Activated CD8-positive, alpha-beta T cell treated with anti-CD3 and anti-CD28 coated beads, Interleukin-2, amount 10 ng/mL, durations not matched to agents 7 days and 5 days (primary cell): ENCODE data around the gene ADA. TPM values are rescaled to one million over a fixed set of nuclear protein-coding genes. Genes with fewer than 3 reads are reported as not detected.
"Not testable (repeated sequence)": the region's sequence is repeated elsewhere in the genome, so short reads cannot be mapped to it uniquely, and the experiment has no call there.

Source experiments
- ATAC-seq: fragments of 150-1000 bp; cut with Tn5 transposase; one replicate; pipeline ENCODE4 v1.10.0; 2021; ENCODE audit warnings: moderate library complexity
- CTCF ChIA-PET: fragments of 350-600 bp; sonication (Branson Sonifier 250); formaldehyde crosslinking; loops from one replicate; lab custom pipeline; 2021; ENCODE audit warnings: antibody characterized with exemption; lab: Charles Lee
- POLR2A ChIA-PET: fragments of 350-600 bp; sonication (Branson Sonifier 250); formaldehyde crosslinking; loops from one replicate; lab custom pipeline; 2021; ENCODE audit warnings: antibody characterized with exemption; lab: Charles Lee
- DNase-seq: peaks from one replicate; pipeline ENCODE4 v3.0.0-alpha.2; 2020
- H3K27ac Mint-ChIP-seq: one replicate; pipeline ENCODE4 v1.8.0; 2021; ENCODE audit warnings: mild to moderate bottlenecking, mixed read lengths
- H3K27me3 Mint-ChIP-seq: one replicate; pipeline ENCODE4 v1.8.0; 2021; ENCODE audit warnings: low read depth, mixed read lengths
- H3K36me3 Mint-ChIP-seq: one replicate; pipeline ENCODE4 v1.8.0; 2021; ENCODE audit warnings: low read depth, mixed read lengths
- H3K4me1 Mint-ChIP-seq: one replicate; pipeline ENCODE4 v1.8.0; 2021; ENCODE audit warnings: low read depth, mixed read lengths
- H3K4me3 Mint-ChIP-seq: one replicate; pipeline ENCODE4 v1.8.0; 2021; ENCODE audit warnings: mild to moderate bottlenecking, mixed read lengths
- H3K9me3 Mint-ChIP-seq: one replicate; pipeline ENCODE4 v1.8.0; 2022; ENCODE audit warnings: mixed read lengths; ENCODE audit not compliant: insufficient read depth
- total RNA-seq, 2 experiments: library from RNA; stranded (reverse); gene quantifications; one replicate each; pipeline ENCODE4 v1.2.3, GENCODE V29; 2021

ADA gene
- 100 to 1,000 TPM; 110 to 112 TPM for total RNA-seq

DNA sequence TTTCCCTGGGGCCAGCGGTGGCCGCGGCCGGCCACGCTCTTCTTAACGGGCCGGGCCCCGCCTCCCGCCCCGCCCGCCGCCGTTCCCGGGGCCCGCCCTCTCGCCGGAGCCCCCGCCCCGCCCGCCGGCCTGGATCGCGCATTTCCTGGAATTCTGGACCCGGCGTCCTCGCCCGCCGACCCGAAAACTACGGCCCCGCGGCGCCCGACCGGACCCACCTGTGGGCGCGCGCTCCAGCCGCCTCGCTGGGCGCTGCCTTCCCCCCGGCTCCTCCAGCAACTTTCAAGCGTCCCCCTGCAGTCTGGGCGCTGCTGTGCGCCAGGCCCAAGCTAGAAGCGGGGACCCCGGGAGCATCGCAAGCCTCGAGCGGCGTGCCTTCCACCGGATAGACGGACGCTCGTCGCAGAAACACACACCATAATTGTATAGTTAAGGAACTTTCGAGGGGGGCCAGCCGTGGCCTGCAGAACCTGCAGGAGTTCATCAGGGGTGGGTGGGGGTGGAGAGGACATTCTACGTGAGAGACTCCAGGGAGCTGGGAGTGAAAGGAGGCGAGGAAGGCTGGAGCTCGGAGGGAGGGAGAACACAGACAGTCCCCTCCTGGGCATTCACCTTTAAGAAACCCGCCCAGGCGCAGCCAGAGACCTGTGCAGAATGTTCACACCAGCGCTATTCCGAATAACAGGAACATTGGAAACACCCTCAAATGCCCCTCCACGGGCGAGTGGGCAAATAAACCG is at the start of gene ADA:
ADA (minus strand) TSS at position 16 of the 740 bp plus-strand sequence. CDS start 92 bp downstream, outside the sequence.
- CTCF ChIA-PET, result interaction anchor here (1.1 to 11.1 kb wide), 3 partner anchors 16 to 32 kb away, joined by 3 to 150 read pairs (median 3); no protein-coding TSS in a partner anchor
- peaks cover 53% of the 10 kb centered on the region for H3K4me1 Mint-ChIP-seq
- DNase-seq, result peak; percentile 67

DNA sequence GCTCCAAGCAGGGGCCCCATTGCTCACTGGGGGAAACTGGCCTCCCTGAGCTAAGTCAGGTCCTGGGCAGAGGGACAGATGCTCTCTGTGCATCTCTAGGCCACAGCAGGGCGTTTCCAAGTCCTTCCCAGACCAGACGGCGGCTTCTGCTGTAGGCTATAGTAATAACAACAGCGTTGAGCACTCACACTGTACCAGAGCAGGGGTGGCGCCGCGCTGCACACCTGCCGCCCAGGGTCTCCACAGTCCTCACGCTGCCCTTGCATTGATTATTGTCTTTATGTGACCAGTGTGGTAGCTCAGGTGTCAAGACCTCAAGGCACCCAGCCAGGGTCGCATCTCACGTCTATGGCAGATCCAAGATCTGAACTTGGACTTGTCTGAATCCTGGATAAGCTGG is 48.8 kb upstream of the ADA start:
- no peak for ATAC-seq
- no peak overlapping the region for H3K27ac Mint-ChIP-seq
- no peak for DNase-seq
- no peaks in the 10 kb centered on the region for H3K36me3 Mint-ChIP-seq
- H3K4me1 Mint-ChIP-seq, result peaks cover 7% of the 10 kb centered on the region
- no peak overlapping the region for H3K4me3 Mint-ChIP-seq
- CTCF ChIA-PET, result interaction anchor here (1.8 kb wide), 1 partner anchor 16 kb away, joined by 8 read pairs; no protein-coding TSS in a partner anchor
- POLR2A ChIA-PET, result no interaction called here
- H3K27me3 Mint-ChIP-seq, result peaks cover under 1% of the 10 kb centered on the region
- no peaks in the 10 kb centered on the region for H3K9me3 Mint-ChIP-seq

More for the DNA sequence above, at the start of gene ADA:
- Mint-ChIP-seq H3K9me3 (no peaks in the 10 kb centered on the region), H3K4me3 (peak within 1 kb of the TSS; percentile 93), H3K27me3 (no peaks in the 10 kb centered on the region), H3K36me3 (peaks cover 52% of the 10 kb centered on the region), H3K27ac (peak within 1 kb of the TSS; percentile 89)
- POLR2A ChIA-PET, result interaction anchor here (1.1 to 2.1 kb wide), 2 partner anchors 20 to 1194 kb away, joined by 3 to 7 read pairs; partner anchors contain the start of gene SRSF6
- ATAC-seq, result peak; percentile 76

DNA sequence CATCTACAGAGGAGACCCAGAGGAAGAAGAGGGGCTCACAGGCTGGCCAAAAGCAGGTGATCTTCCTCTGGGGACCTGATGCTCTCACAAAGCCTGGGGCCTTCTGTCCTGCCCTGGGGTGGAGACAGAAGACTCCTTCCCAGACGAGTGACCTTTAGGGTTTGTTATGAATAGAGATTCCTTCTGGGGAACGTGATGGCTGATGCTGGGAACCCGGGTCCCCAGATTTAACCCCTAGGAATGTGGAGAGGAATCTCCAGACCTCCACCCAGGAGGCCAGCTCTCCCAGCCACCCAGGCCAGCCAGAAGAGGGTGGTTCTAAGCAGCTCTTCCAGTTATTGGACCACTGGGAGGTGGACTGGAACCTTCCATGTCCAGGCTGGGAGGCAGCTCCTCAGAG is 46.9 kb upstream of the ADA start:
- DNase-seq (no peak), ATAC-seq (no peak)
- no peaks in the 10 kb centered on the region for H3K9me3 Mint-ChIP-seq
- no peak overlapping the region for H3K27ac Mint-ChIP-seq
- peaks cover 10% of the 10 kb centered on the region for H3K4me1 Mint-ChIP-seq
- H3K36me3 Mint-ChIP-seq, result no peaks in the 10 kb centered on the region
- H3K27me3 Mint-ChIP-seq, result no peaks in the 10 kb centered on the region
- ChIA-PET CTCF (interaction anchor here (1.0 kb wide), 1 partner anchor 13 kb away, joined by 3 read pairs; no protein-coding TSS in a partner anchor), POLR2A (no interaction called here)
- H3K4me3 Mint-ChIP-seq, result no peak overlapping the region

GRCh38 chr20:44697041-44697440 is 45.5 kb upstream of the ADA start:
- POLR2A ChIA-PET, H3K36me3 Mint-ChIP-seq, H3K9me3 Mint-ChIP-seq, H3K27me3 Mint-ChIP-seq, DNase-seq, H3K4me1 Mint-ChIP-seq, H3K27ac Mint-ChIP-seq, ATAC-seq, H3K4me3 Mint-ChIP-seq: not testable (repeated sequence)
- CTCF ChIA-PET, result interaction anchor here (0.9 to 1.4 kb wide), 2 partner anchors 12 to 14 kb away, joined by 6 to 8 read pairs; no protein-coding TSS in a partner anchor

DNA sequence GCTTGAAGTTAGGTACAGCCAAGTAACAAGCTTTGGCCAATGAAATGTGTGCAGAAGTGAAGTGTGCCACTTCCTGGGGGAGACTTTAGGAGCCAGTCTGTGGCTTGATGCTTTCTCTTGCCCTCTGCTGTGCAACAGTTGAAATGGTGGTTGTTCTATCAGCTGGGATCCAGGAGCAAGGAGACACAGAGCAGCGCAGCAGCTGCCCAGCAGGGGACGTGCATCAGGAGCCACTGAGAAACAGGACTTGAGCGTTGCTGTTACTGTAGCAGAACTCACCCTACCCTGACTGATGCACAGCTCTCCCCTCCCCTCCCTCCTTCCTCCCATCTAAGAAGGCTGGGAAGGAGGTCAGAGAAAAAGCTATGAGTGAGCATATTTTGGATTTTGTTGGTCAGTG is 44.8 kb upstream of the ADA start:
- H3K27me3 Mint-ChIP-seq, result no peaks in the 10 kb centered on the region
- no peak for ATAC-seq
- no peak overlapping the region for H3K4me3 Mint-ChIP-seq
- H3K4me1 Mint-ChIP-seq, result peaks cover 10% of the 10 kb centered on the region
- DNase-seq, result no peak
- no peaks in the 10 kb centered on the region for H3K9me3 Mint-ChIP-seq
- H3K27ac Mint-ChIP-seq, result no peak overlapping the region
- H3K36me3 Mint-ChIP-seq, result no peaks in the 10 kb centered on the region
- CTCF ChIA-PET, result interaction anchor here (0.9 to 1.4 kb wide), 2 partner anchors 11 to 13 kb away, joined by 6 to 8 read pairs; no protein-coding TSS in a partner anchor
- POLR2A ChIA-PET, result interaction anchor here (0.6 kb wide), 1 partner anchor 19 kb away, joined by 4 read pairs; the partner anchor contains the start of gene CCN5

- H3K27ac Mint-ChIP-seq, result no peak overlapping the region
- no peak for DNase-seq
- no peak for ATAC-seq
- H3K9me3 Mint-ChIP-seq, result no peaks in the 10 kb centered on the region
- H3K4me1 Mint-ChIP-seq, result peaks cover 10% of the 10 kb centered on the region
- ChIA-PET POLR2A (interaction anchor here (0.6 kb wide), 1 partner anchor 19 kb away, joined by 4 read pairs; the partner anchor contains the start of gene CCN5), CTCF (interaction anchor here (0.9 to 1.4 kb wide), 2 partner anchors 11 to 12 kb away, joined by 6 to 8 read pairs; no protein-coding TSS in a partner anchor)
- H3K4me3 Mint-ChIP-seq, result no peak overlapping the region
- H3K36me3 Mint-ChIP-seq, result no peaks in the 10 kb centered on the region
- H3K27me3 Mint-ChIP-seq, result no peaks in the 10 kb centered on the region
Measured at GRCh38 chr20:44695674-44696300, 44.3 kb upstream of the ADA start.

- no peaks in the 10 kb centered on the region for H3K27me3 Mint-ChIP-seq
- CTCF ChIA-PET, result no interaction called here
Measured at GRCh38 chr20:44695295-44695673, 43.8 kb upstream of the ADA start.

GRCh38 chr20:44694159-44694558 is 42.7 kb upstream of the ADA start:
- no peak overlapping the region for H3K4me3 Mint-ChIP-seq
- ChIA-PET POLR2A (no interaction called here), CTCF (interaction anchor here (1.5 to 1.8 kb wide), 3 partner anchors 9 to 39 kb away, joined by 3 to 7 read pairs (median 4); no protein-coding TSS in a partner anchor)
- H3K4me1 Mint-ChIP-seq, result peaks cover 10% of the 10 kb centered on the region
- DNase-seq (no peak), ATAC-seq (no peak)
- H3K36me3 Mint-ChIP-seq, result no peaks in the 10 kb centered on the region
- no peaks in the 10 kb centered on the region for H3K27me3 Mint-ChIP-seq
- no peak overlapping the region for H3K27ac Mint-ChIP-seq
- no peaks in the 10 kb centered on the region for H3K9me3 Mint-ChIP-seq

More at GRCh38 chr20:44695295-44695673, 43.8 kb upstream of the ADA start:
- H3K36me3 Mint-ChIP-seq, result no peaks in the 10 kb centered on the region
- H3K27ac Mint-ChIP-seq, result no peak overlapping the region
- H3K4me1 Mint-ChIP-seq, result peaks cover 10% of the 10 kb centered on the region
- H3K4me3 Mint-ChIP-seq, result no peak overlapping the region
- POLR2A ChIA-PET, result no interaction called here
- ATAC-seq, result no peak
- H3K9me3 Mint-ChIP-seq, result no peaks in the 10 kb centered on the region
- no peak for DNase-seq

DNA sequence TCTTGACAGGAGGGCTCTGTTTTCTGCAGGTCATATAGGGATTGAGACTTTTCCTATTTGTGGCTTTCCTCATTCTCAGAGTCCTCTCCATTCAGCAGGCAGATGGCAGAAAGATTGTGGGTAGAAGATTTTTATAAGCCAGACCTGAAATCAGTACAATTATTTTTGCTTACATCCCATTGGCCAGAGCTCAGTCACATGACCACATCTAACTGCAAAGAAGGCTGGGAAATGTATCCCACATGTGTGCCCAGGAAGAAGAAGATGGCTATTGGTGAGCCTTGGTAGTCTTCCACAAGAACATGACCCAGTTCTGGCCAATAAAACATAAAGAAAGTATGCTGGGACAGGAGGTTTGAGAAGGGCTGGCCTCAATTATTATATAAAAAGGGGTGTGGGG is 42.1 kb upstream of the ADA start:
- no peak for ATAC-seq
- POLR2A ChIA-PET, result no interaction called here
- CTCF ChIA-PET, result interaction anchor here (1.5 to 1.8 kb wide), 3 partner anchors 9 to 39 kb away, joined by 3 to 7 read pairs (median 4); no protein-coding TSS in a partner anchor
- Mint-ChIP-seq H3K27me3 (no peaks in the 10 kb centered on the region), H3K27ac (no peak overlapping the region), H3K9me3 (no peaks in the 10 kb centered on the region), H3K4me1 (peaks cover 10% of the 10 kb centered on the region), H3K36me3 (no peaks in the 10 kb centered on the region), H3K4me3 (no peak overlapping the region)
- no peak for DNase-seq

DNA sequence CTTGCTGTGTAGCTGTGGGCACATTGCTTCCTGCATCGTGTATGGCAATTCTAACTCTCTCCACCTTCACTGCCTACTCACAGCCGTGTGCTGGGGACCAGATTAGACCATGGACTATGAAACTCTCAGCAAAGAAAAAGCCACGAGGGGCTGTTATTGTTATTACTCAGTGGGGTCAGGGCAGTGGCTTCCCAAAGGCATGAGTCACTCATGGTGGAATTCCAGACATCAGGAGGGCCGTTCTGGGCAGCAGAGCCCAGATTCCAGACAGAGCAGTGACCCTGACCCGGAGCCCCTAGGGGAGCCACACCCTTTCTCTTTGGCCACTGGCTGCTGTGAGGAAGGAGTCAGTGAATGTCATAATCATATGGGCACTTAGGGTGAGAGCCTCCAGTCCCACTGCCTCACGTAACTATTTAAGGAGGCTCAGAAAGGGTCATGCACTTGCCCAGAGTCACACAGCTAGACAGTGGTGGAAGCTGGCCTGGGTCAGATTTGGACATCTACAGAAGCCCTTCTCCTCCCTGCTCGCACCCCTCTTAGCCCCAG is 41.5 kb upstream of the ADA start:
- Mint-ChIP-seq H3K4me3 (no peak overlapping the region), H3K27me3 (no peaks in the 10 kb centered on the region), H3K9me3 (no peaks in the 10 kb centered on the region), H3K36me3 (no peaks in the 10 kb centered on the region), H3K27ac (no peak overlapping the region), H3K4me1 (peaks cover 10% of the 10 kb centered on the region)
- ChIA-PET CTCF (interaction anchor here (1.5 to 1.8 kb wide), 3 partner anchors 8 to 40 kb away, joined by 3 to 7 read pairs (median 4); no protein-coding TSS in a partner anchor), POLR2A (interaction anchor here (0.7 kb wide), 1 partner anchor 22 kb away, joined by 3 read pairs; the partner anchor contains the start of gene CCN5)
- no peak for ATAC-seq
- no peak for DNase-seq
